Neural progenitor cell (in vitro differentiated cells): ENCODE results near the gene CHDH. TPM values are rescaled to one million over a fixed set of nuclear protein-coding genes. Genes with fewer than 3 reads are reported as not detected.

Source experiments
- DNase-seq: peaks from one replicate; pipeline ENCODE4 v3.0.0-alpha.2; 2016; ENCODE audit warnings: low spot score
- H2AFZ ChIP-seq: fragments of 200-600 bp; sonication (generic); replicated peaks from 2 replicates; pipeline ENCODE4 v1.6.1; 2016; ENCODE audit warnings: antibody characterized with exemption
- H3F3A ChIP-seq: fragments of 200-600 bp; sonication (generic); 2 replicates; pipeline ENCODE4 v1.6.1; 2016; ENCODE audit warnings: antibody characterized with exemption, low read depth
- H3K27ac ChIP-seq: fragments of 200-600 bp; sonication (generic); 2 replicates; pipeline ENCODE4 v1.5.1; 2016; ENCODE audit warnings: mild to moderate bottlenecking
- H3K27me3 ChIP-seq: fragments of 200-600 bp; sonication (generic); 2 replicates; pipeline ENCODE4 v1.6.1; 2016; ENCODE audit warnings: mild to moderate bottlenecking, moderate library complexity
- H3K36me3 ChIP-seq: fragments of 200-600 bp; sonication (generic); 2 replicates; pipeline ENCODE4 v1.5.1; 2016
- H3K4me1 ChIP-seq: fragments of 200-600 bp; sonication (generic); 2 replicates; pipeline ENCODE4 v1.6.1; 2016; ENCODE audit warnings: mixed run types
- H3K4me2 ChIP-seq: fragments of 200-600 bp; sonication (generic); 2 replicates; pipeline ENCODE4 v1.6.1; 2016
- H3K4me3 ChIP-seq: fragments of 200-600 bp; sonication (generic); 2 replicates; pipeline ENCODE4 v1.5.1; 2016
- H3K79me2 ChIP-seq: fragments of 200-600 bp; sonication (generic); 2 replicates; pipeline ENCODE4 v1.6.1; 2016; ENCODE audit warnings: low read depth
- H3K9ac ChIP-seq: fragments of 200-600 bp; sonication (generic); 2 replicates; pipeline ENCODE4 v1.6.1; 2016
- H3K9me3 ChIP-seq: fragments of 200-600 bp; sonication (generic); 2 replicates; pipeline ENCODE4 v1.5.1; 2016; ENCODE audit warnings: low read depth
- H4K20me1 ChIP-seq: fragments of 200-600 bp; sonication (generic); 2 replicates; pipeline ENCODE4 v1.6.1; 2016; ENCODE audit warnings: low read depth
- H3K27ac Mint-ChIP-seq: 3 replicates; pipeline ENCODE4 v1.8.0; 2021; ENCODE audit warnings: mixed read lengths
- H3K27me3 Mint-ChIP-seq: 2 replicates; pipeline ENCODE4 v1.8.0; 2022; ENCODE audit warnings: low read depth, mild to moderate bottlenecking, inconsistent platforms, moderate library complexity, mixed read lengths; ENCODE audit not compliant: insufficient read depth
- H3K36me3 Mint-ChIP-seq: 3 replicates; pipeline ENCODE4 v1.8.0; 2021; ENCODE audit warnings: mixed read lengths
- H3K4me1 Mint-ChIP-seq: 3 replicates; pipeline ENCODE4 v1.8.0; 2021; ENCODE audit warnings: mixed read lengths
- H3K4me3 Mint-ChIP-seq: 3 replicates; pipeline ENCODE4 v1.8.0; 2021; ENCODE audit warnings: mild to moderate bottlenecking, moderate library complexity, mixed read lengths
- H3K9me3 Mint-ChIP-seq: 3 replicates; pipeline ENCODE4 v1.8.0; 2020; ENCODE audit warnings: mixed read lengths
- EZH2 ChIP-seq: fragments of 200-600 bp; sonication (generic); IDR thresholded peaks from 2 replicates; pipeline ENCODE4 v1.6.1; 2017; ENCODE audit warnings: antibody characterized with exemption, mild to moderate bottlenecking, moderate library complexity
- EZH2phosphoT487 ChIP-seq: fragments of 200-600 bp; sonication (generic); IDR thresholded peaks from 2 replicates; pipeline ENCODE4 v1.6.1; 2017; ENCODE audit warnings: antibody characterized with exemption
- total RNA-seq: library from RNA; depleted of rRNA; stranded (reverse); fragments of >200 nt; gene quantifications from 2 replicates; pipeline ENCODE4 v1.2.3, GENCODE V29; 2015; ENCODE audit warnings: low replicate concordance
- TF ChIP-seq, protein P1 (sequence below): fragments of 200-600 bp; sonication (generic); IDR thresholded peaks from 2 replicates; pipeline ENCODE4 v1.5.1; 2017; ENCODE audit warnings: antibody characterized with exemption, mild to moderate bottlenecking

CHDH gene, protein sequence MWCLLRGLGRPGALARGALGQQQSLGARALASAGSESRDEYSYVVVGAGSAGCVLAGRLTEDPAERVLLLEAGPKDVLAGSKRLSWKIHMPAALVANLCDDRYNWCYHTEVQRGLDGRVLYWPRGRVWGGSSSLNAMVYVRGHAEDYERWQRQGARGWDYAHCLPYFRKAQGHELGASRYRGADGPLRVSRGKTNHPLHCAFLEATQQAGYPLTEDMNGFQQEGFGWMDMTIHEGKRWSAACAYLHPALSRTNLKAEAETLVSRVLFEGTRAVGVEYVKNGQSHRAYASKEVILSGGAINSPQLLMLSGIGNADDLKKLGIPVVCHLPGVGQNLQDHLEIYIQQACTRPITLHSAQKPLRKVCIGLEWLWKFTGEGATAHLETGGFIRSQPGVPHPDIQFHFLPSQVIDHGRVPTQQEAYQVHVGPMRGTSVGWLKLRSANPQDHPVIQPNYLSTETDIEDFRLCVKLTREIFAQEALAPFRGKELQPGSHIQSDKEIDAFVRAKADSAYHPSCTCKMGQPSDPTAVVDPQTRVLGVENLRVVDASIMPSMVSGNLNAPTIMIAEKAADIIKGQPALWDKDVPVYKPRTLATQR
- 1.5 and 5.9 TPM in 2 replicates for total RNA-seq

DNA sequence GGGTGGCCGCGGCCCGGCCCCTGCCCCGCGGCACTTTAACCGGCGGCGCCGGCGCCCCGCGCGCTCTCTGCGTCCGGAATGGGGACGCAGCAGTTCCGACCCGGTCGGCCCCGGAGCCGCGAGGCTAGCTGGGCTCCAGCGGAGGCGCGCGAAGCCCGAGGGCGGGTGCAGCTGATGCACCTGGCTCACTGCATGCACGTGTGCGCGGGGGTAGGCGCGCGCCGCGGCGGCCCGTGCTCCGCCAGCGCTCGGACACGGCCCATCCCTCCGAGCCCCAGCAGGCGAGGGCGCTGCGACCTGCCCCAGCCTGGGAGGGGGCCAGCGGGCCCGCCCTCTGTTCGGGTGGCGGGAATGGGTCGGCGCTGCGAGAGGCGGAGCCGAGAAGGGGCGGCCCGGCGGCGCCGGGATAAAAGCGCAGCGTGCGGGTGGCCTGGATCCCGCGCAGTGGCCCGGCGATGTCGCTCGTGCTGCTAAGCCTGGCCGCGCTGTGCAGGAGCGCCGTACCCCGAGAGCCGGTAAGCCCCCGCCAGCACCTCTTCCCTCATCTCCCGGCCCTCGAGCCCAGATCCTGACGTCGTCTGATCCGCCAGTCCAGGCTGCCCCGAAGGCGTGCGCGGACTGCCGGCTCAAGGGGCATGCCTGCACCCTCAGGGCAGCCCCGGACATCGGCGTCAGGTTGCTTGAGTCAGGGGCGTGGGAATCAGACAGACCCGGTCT is at the start of gene CHDH, which contains the start of gene IL17RB:
CHDH (minus strand) TSS at position 286 of the 717 bp plus-strand sequence. CDS start 22,411 bp downstream, outside the sequence.
IL17RB (plus strand) TSS at position 435 of the 717 bp plus-strand sequence; CDS start at position 456, 21 bp downstream.
- Histone ChIP-seq H3K27ac (no peak within 1 kb of the TSS), H3K4me2 (peak within 1 kb of the TSS; percentile 86), H2AFZ (peak within 1 kb of the TSS; percentile 97), H3K9ac (peak within 1 kb of the TSS; percentile 7), H3K27me3 (peaks cover 30% of the 10 kb centered on the region), H3K4me3 (peak within 1 kb of the TSS; percentile 61), H3K4me1 (peaks cover 11% of the 10 kb centered on the region), H4K20me1 (peaks cover 31% of the 10 kb centered on the region), H3F3A (peaks cover 24% of the 10 kb centered on the region), H3K79me2 (no peaks in the 10 kb centered on the region), H3K36me3 (no peaks in the 10 kb centered on the region), H3K9me3 (no peaks in the 10 kb centered on the region)
- Mint-ChIP-seq H3K4me1 (peaks cover 26% of the 10 kb centered on the region), H3K36me3 (no peaks in the 10 kb centered on the region), H3K4me3 (peak within 1 kb of the TSS; percentile 85), H3K27ac (peak within 1 kb of the TSS; percentile 46), H3K9me3 (no peaks in the 10 kb centered on the region), H3K27me3 (peaks cover 20% of the 10 kb centered on the region)
- DNase-seq = peak; percentile 84
- TF ChIP-seq, protein P1, sequence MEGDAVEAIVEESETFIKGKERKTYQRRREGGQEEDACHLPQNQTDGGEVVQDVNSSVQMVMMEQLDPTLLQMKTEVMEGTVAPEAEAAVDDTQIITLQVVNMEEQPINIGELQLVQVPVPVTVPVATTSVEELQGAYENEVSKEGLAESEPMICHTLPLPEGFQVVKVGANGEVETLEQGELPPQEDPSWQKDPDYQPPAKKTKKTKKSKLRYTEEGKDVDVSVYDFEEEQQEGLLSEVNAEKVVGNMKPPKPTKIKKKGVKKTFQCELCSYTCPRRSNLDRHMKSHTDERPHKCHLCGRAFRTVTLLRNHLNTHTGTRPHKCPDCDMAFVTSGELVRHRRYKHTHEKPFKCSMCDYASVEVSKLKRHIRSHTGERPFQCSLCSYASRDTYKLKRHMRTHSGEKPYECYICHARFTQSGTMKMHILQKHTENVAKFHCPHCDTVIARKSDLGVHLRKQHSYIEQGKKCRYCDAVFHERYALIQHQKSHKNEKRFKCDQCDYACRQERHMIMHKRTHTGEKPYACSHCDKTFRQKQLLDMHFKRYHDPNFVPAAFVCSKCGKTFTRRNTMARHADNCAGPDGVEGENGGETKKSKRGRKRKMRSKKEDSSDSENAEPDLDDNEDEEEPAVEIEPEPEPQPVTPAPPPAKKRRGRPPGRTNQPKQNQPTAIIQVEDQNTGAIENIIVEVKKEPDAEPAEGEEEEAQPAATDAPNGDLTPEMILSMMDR = peak; percentile 9
- TF ChIP-seq EZH2 (peak; percentile 46), EZH2phosphoT487 (peak; percentile 36)

DNA sequence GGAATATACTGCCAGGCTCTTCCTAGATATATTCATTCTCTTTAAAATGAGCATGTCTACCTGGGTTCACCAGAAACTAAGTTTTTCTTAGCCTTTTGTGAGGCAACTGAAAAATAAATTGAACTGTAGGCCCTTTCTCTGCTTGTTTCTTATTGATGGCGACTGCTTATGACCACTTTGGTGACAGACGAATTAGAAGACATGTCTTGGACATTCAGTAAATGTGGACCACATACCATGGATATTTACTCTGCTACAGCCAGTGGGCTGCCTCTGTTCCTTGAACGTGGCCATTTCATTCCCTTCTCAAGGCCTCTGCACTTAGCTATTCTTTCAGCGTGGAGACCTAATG is 46.0 kb upstream of the CHDH start:
- peaks cover 3% of the 10 kb centered on the region for H3K27me3 Mint-ChIP-seq
- no peak for TF ChIP-seq EZH2phosphoT487
- no peak for TF ChIP-seq EZH2
- TF ChIP-seq, protein P1 = no peak
- Histone ChIP-seq H2AFZ (peak overlapping the region; percentile 31), H4K20me1 (peaks cover 21% of the 10 kb centered on the region), H3F3A (peaks cover 10% of the 10 kb centered on the region), H3K27me3 (peaks cover 40% of the 10 kb centered on the region), H3K27ac (peak overlapping the region; percentile 28), H3K4me2 (peak overlapping the region; percentile 76), H3K4me1 (peaks cover 12% of the 10 kb centered on the region), H3K9ac (no peak overlapping the region), H3K36me3 (no peaks in the 10 kb centered on the region), H3K9me3 (no peaks in the 10 kb centered on the region), H3K4me3 (peak overlapping the region; percentile 82), H3K79me2 (peaks cover 42% of the 10 kb centered on the region)
- peak overlapping the region; percentile 98 for H3K4me3 Mint-ChIP-seq
- H3K27ac Mint-ChIP-seq = peak overlapping the region; percentile 94
- H3K4me1 Mint-ChIP-seq = peaks cover 27% of the 10 kb centered on the region
- DNase-seq = peak; percentile 15
- peaks cover 7% of the 10 kb centered on the region for H3K36me3 Mint-ChIP-seq
- H3K9me3 Mint-ChIP-seq = no peaks in the 10 kb centered on the region

- DNase-seq = peak; percentile 99
- Histone ChIP-seq H3F3A (peaks cover 10% of the 10 kb centered on the region), H4K20me1 (peaks cover 24% of the 10 kb centered on the region), H3K79me2 (peaks cover 48% of the 10 kb centered on the region), H3K36me3 (peaks cover 1% of the 10 kb centered on the region), H3K4me2 (peak within 1 kb of the TSS; percentile 84), H3K27me3 (peaks cover 35% of the 10 kb centered on the region), H3K4me1 (peaks cover 12% of the 10 kb centered on the region), H3K9ac (peak within 1 kb of the TSS; percentile 93), H3K4me3 (peak within 1 kb of the TSS; percentile 82), H3K9me3 (no peaks in the 10 kb centered on the region), H3K27ac (peak within 1 kb of the TSS; percentile 90), H2AFZ (peak within 1 kb of the TSS; percentile 79)
- Mint-ChIP-seq H3K27me3 (peaks cover 3% of the 10 kb centered on the region), H3K4me1 (peaks cover 27% of the 10 kb centered on the region), H3K36me3 (peaks cover 7% of the 10 kb centered on the region), H3K9me3 (no peaks in the 10 kb centered on the region), H3K27ac (peak within 1 kb of the TSS; percentile 94), H3K4me3 (peak within 1 kb of the TSS; percentile 98)
- TF ChIP-seq EZH2phosphoT487 (no peak), EZH2 (no peak)
- TF ChIP-seq, protein P1 = no peak
These were observed 45.5 kb upstream of the CHDH start, which contains the start of gene SELENOK for GRCh38 chr3:53891497-53892285. SELENOK (minus strand) TSS chr3:53891859.
